K562 (cell line): ENCODE data around the gene LINGO3.

Experiments
- MAZ ChIP-seq, 2 experiments: fragments of 450-650 bp in 1 of 2; sonication (generic) in 1 of 2; formaldehyde crosslinking; IDR thresholded peaks in 1 of 2; conservative IDR thresholded peaks in 1 of 2; 2 replicates each; pipeline versions ENCODE4 v1.4.0 to v1.5.0; 2020; ENCODE audit warnings: mild to moderate bottlenecking in 1 of 2, missing genetic modification reagents in 1 of 2
- OTX1 ChIP-seq: fragments of 450-650 bp; formaldehyde crosslinking; IDR thresholded peaks from 2 replicates; pipeline ENCODE4 v1.4.0; 2022; ENCODE audit warnings: mild to moderate bottlenecking
- PHF21A ChIP-seq: fragments of 450-650 bp; IDR thresholded peaks from 2 replicates; pipeline ENCODE4 v1.6.1; 2017; ENCODE audit warnings: low read depth, borderline replicate concordance

DNA sequence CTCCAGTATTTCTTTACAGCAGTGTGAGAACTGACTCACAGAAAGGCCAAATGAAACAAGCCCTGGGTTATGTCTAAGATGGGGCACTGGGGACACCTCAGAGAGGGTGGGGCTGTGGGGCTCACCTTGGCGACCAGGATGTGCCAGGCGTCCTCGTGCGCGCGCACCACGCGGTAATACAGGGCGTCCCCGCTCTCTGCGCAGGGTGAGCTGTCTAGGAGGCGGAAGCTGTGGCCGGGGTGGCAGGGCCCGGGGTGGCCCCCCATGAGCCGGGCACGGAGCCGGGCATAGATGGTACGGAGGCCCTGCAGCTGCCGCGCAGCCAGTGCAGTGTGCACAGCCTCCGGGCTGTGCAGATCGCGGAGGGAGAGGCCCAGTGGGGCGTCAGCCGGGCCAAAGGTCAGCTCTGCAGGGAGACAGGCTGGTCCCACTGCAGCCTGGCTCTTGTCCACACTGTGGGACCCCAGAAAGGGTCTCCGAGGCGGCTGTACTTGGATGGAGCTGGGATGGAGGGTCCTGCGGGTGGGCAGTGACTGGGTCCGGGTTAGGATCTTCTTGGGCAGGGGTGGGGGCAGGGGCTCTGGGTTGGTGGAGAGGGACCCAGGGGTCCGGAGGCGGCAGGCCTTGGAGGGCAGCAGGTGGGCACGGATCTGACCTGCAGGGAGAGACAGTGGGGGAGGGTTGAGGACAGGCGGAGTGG is 29.3 kb downstream of the LINGO3 start:
- TF ChIP-seq OTX1 (CRISPR knock-in tag), result no peak
- TF ChIP-seq MAZ (CRISPR knock-in tag; conservative IDR thresholded peaks at IDR 0.05 in 1 of 2, IDR thresholded peaks at IDR 0.05 in 1 of 2), result no peak
- no peak for TF ChIP-seq PHF21A
